NCI-H1417 treated with DMSO at 0.1 percent for 48 hours (cell line): ENCODE measurements around the gene ST3GAL3.
"Not testable (repeated sequence)": the region's sequence is repeated elsewhere in the genome, so short reads cannot be mapped to it uniquely, and the experiment has no call there.

Source experiments
- DNase-seq: peaks from one replicate; lab custom pipeline; 2025; lab: John Stamatoyannopoulos, UW

Gene ST3GAL3

DNA sequence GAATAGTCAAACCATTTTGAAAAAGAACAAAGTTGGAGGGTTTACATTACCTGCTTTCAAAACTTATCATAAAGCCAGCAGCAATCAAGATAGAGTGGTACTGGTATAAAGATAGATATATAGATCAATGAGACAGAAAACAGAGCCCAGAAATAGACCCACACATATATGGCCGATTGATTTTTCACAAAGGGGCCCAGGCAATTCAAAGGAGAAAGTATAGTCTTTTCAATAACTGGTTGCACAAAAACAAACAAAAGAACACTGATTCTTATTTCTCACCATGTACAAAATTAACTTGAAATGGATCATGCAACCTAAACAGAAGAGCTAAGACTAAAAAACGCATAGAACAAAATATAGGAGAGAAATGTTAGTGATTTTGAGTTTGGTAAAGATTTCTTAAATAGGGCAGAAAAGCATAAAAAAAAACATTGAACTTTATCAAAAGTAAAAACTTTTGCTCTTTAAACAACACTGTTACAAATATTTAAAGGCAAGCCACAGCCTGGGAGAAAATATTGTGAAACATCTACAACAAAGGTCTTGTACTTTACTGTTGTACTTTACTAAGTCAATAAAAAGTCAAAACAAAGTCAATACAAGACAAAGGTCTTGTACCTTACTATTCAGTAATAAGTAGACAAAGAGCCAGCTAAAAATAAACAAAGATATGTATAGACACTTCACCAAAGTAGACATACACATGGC lies 50.2 kb downstream of the ST3GAL3 start:
- no peak for DNase-seq

DNA sequence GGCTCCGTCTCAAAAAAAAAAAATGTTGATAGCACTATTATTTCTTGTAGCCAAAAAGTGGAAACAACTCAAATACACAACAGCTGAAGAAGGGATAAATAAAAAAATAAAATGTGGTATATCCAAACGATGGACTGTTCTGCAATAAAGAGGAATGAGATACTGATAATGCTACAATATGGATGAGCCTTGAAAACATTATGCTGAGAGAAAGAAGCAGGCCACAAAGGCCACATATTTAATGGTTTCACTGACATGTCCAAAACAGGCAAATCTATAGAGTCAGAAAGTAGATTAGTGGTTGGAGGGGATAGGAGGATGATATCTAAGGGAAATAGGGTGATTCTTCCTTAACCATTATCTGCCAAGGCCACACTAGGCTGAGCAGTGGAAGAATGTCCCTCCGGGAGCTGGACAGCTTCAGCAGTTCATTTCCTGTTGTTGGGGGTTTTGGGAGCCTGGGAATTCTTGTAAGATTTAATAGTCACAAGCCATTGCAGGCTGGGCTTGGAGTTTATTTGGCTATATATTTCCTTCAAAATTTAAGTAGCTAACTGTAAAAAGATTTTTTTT lies 53.5 kb downstream of the ST3GAL3 start:
- DNase-seq, result no peak

DNA sequence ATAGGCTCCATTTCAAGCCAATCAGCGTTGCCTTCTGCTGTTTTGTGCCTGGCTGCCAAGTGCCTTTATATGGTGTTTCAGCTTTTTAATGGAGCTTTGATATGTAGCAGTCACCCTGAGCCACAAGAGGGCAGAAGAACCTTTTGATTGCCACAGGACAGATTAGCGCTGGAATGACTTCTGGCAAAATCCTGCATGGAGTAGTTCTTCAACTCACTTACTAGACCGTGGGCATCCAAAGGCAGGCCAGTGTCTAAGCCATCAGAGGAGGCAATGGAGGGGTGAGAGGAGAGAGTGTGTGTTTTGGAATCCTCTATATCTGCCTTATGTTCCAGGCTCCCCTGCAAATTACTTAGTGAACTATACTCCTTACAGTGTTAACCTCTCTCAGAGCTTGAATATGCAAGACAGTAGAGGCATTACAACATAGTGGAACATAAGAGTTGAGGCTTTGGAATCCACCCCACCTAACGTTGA lies 56.2 kb downstream of the ST3GAL3 start:
- DNase-seq, result peak; percentile 79

DNA sequence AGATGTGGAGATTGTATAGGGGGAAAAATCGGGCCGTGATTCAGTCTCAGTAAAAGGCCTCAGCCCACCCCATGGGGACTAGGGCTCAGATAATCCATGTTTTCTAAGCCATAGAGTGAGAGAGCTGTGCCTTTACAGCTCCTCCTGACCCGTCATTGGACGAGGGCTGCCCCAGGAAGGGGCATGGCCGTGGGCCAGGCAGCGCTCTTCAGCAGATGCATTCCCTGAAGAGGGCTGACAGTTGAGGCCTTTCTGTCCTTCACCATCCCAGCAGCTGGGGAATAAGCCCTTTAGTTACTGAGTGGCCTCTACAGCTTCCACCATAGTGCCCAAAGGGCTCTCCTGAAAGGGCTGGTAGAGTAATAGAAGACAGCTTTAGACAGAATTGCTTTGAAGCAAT lies 57.2 kb downstream of the ST3GAL3 start:
- no peak for DNase-seq

- no peak for DNase-seq
These were observed 58.9 kb downstream of the ST3GAL3 start for GRCh38 chr1:43766086-43766784.

DNA sequence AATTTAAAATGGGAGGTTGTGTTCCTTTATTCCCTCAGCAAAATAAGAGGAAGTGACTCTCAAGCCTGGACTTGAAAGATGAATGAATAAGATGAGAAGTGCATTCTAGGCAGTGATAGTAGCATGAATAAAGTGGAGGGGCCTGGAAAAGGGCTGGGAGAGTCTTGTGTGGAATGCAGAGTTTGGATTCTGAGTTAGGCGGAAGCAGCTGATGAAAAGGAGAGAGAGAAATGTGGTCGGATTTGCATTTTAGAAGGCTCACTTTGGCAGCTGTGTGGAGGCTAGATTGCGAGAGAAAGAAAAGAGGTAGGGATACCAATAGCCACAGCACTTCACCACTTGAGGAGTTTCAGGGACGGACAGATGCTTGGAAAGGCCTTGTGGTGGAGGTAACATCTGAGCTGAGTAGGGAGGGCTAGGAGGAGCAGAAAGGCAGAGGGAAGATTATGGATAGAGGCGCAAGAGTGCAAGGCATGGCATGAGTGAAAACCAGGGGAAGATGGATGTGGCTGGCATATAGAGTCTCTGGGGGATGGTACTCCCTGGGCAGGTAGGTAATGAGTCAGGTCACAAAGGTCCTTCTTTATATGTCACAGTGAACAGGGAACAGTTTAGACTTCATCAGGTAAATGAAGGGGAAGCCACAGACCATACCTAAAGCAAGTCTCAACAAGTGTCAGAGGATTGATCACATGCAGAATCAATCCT lies 59.6 kb downstream of the ST3GAL3 start:
- no peak for DNase-seq

DNA sequence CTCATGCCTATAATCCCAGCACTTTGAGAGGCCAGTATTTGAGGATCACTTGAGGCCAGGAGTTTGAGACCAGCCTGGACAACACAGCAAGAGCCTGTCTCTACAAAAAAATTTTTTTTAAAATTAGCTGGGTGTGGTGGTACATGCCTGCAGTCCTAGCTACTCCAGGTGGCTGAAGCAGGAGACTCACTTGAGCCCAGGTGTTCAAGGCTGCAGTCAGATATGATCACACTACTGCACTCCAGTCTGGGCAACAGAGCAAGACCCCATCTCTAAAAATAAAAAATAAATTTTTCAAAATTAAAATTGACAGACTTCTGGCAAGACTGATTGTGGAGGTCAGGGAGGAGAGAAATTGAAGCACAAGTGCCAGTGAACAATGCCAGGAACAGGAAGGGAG lies 60.8 kb downstream of the ST3GAL3 start:
- no peak for DNase-seq

- DNase-seq, result no peak
These were observed 62.1 kb downstream of the ST3GAL3 start for GRCh38 chr1:43769350-43769908.

- DNase-seq, result no peak
These were observed 62.8 kb downstream of the ST3GAL3 start for GRCh38 chr1:43770111-43770510.

- DNase-seq, result no peak
These were observed 65.6 kb downstream of the ST3GAL3 start for GRCh38 chr1:43772978-43773377.

DNA sequence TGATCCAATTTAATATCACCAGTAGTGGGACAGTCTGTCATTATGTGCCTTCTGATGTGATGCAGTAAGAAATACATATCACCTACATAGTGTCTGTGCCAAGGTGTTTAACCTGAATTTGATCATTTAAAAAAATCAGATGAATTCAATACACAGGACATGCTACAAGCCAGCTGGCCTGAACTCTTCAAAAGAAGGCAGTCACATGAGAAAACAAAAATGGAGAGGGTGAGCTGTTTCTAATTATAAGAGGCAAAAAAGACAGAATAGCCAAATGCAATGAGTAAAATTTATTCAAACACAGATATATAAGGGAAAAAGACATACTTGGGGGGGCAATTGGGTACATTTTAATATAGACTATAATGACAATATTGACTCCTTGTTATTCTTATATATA lies 66.5 kb downstream of the ST3GAL3 start:
- DNase-seq, result no peak

GRCh38 chr1:43774359-43774758 lies 67.0 kb downstream of the ST3GAL3 start:
- no peak for DNase-seq

DNA sequence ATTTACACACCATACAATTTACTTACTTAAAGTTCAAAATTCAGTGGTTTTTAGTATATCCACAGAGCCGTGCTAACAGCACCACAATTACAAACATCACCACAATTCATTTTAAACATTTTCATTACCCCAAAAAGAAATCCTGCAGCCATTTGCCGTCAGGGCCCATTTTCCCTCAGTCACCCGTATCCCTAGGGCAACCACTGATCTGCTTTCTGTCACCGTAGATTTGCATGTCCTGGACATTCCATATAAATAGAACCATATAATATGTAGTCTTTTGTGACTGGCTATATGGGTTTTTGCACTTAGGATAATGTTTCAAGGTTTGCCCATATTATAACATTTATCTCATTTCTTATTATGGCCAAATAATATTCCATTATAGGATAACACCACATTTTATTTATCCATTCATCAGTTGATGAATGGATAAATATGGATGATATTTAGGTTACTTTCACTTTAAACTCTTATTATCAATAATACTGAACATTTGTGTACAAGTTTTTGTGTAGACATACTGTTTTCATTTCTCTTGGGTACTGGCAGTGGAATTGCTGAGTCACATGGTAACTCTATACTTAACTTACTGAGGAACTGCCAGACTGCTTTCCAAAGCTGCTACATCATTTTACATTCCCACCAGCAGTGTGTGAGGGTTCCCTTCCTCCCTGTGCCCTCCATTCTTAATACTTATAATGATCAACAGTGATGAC lies 68.9 kb downstream of the ST3GAL3 start:
- no peak for DNase-seq

GRCh38 chr1:43777916-43778315 lies 70.6 kb downstream of the ST3GAL3 start:
- not testable (repeated sequence) for DNase-seq

DNA sequence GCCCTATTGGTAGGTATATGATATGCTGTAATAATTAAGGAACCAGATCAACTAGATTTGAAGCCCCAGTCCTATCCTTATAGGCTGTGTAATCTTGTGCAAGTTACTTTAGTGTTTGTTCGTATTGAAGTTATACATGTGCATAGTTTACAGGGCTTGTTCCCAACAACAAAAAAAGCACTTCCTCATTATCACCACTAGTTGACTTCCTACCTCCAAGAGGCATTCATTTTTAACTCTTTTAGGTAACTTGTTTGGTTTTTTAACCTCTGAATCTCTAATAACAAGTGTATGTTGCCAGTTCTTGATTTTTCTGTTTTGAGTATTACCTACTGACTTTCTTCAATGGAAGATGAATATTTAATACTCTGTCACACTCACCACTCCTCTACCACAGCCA lies 71.9 kb downstream of the ST3GAL3 start:
- DNase-seq, result no peak

GRCh38 chr1:43779805-43780403 lies 72.6 kb downstream of the ST3GAL3 start:
- DNase-seq, result no peak

- DNase-seq, result no peak
These were observed 74.2 kb downstream of the ST3GAL3 start for GRCh38 chr1:43781574-43781973.

DNA sequence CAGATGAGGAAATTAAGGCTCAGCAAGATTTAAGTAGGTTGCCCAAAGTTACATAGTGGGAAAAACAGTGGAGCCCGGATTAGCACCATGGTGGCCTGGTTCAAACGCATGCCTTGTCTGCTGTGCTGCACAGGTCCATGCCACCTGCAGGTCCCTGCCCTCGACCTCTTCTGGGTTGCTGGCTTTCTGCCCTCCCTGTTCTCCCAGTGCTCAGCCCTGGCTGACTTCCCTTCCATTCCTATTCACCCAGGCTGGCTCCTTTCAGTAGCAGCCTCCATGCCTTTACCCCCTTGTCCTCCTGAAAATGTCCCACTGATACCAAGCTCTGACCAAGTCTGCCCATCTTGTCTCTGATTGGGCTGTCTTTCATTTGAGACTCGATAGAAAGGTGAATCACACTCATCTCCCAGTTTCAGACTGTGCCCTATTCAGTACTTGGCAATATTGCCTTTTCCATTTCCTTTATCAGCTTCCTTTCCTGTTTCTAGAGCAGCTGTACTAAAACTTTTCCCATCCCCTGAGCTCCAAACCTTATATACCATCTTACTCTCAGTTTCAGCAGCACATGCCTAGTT lies 75.8 kb downstream of the ST3GAL3 start:
- DNase-seq, result no peak

DNA sequence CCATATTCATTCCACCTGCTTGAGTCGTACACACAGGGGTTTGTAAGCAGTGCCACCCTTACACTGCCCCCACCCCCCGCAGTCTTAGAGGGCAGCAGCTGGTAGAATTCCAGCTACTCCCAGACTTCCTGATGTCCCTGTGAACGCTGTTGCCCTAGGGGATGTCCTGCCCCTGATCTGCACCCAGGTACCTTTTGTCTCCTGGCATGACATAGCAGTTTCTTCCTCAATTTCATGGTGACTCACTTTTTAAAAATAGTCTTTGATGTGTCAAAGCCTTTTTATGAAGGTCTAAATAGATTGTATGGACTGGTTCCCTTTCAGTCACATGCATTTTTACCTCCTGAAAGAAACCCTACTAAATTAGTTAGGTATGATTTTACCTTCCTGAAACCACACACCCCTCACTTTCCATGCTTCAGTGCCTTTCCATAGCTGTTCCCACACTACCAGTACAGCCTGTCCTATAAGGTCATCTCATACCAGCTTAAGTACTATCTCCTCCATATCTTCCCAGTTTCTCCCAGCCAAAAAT lies 76.4 kb downstream of the ST3GAL3 start:
- DNase-seq, result no peak

- DNase-seq, result no peak
These were observed 79.0 kb downstream of the ST3GAL3 start for GRCh38 chr1:43786201-43786958.
